Smooth muscle cell (in vitro differentiated cells): Measurements from ENCODE around the gene COL6A3. TPM values are rescaled to one million over a fixed set of nuclear protein-coding genes. Genes with fewer than 3 reads are reported as not detected.

Experiments used
- DNase-seq: peaks from one replicate; lab custom pipeline; 2025; ENCODE audit not compliant: unreplicated experiment; lab: John Stamatoyannopoulos, UW
- H2AFZ ChIP-seq: fragments of 200-600 bp; sonication (generic); 2 replicates; pipeline ENCODE4 v1.6.0; 2016; ENCODE audit warnings: antibody characterized with exemption, low read depth, mild to moderate bottlenecking
- H3F3A ChIP-seq: fragments of 200-600 bp; sonication (generic); 2 replicates; pipeline ENCODE4 v1.6.0; 2017; ENCODE audit warnings: antibody characterized with exemption, low read depth
- H3K27ac ChIP-seq: fragments of 200-600 bp; sonication (generic); 2 replicates; pipeline ENCODE4 v1.5.1; 2016; ENCODE audit warnings: low read depth, mild to moderate bottlenecking
- H3K27me3 ChIP-seq: fragments of 200-600 bp; sonication (generic); 2 replicates; pipeline ENCODE4 v1.6.1; 2016; ENCODE audit warnings: low read depth, mild to moderate bottlenecking
- H3K36me3 ChIP-seq: fragments of 200-600 bp; sonication (generic); 2 replicates; pipeline ENCODE4 v1.5.1; 2016; ENCODE audit warnings: low read depth
- H3K4me1 ChIP-seq: fragments of 200-600 bp; sonication (generic); 2 replicates; pipeline ENCODE4 v1.5.1; 2016; ENCODE audit warnings: low read depth
- H3K4me2 ChIP-seq: fragments of 200-600 bp; sonication (generic); 2 replicates; pipeline ENCODE4 v1.6.0; 2016; ENCODE audit warnings: mild to moderate bottlenecking
- H3K4me3 ChIP-seq: fragments of 200-600 bp; sonication (generic); 2 replicates; pipeline ENCODE4 v1.5.1; 2016; ENCODE audit warnings: mild to moderate bottlenecking
- H3K79me2 ChIP-seq: fragments of 200-600 bp; sonication (generic); 2 replicates; pipeline ENCODE4 v1.6.0; 2016; ENCODE audit warnings: low read depth, mild to moderate bottlenecking
- H3K9ac ChIP-seq: fragments of 200-600 bp; sonication (generic); 2 replicates; pipeline ENCODE4 v1.6.0; 2016; ENCODE audit warnings: low read depth
- H3K9me3 ChIP-seq: fragments of 200-600 bp; sonication (generic); replicated peaks from 2 replicates; pipeline ENCODE4 v1.5.1; 2016; ENCODE audit warnings: low read depth
- H4K20me1 ChIP-seq: fragments of 200-600 bp; sonication (generic); 2 replicates; pipeline ENCODE4 v1.6.0; 2016; ENCODE audit warnings: low read depth
- CTCF ChIP-seq: fragments of 200-600 bp; sonication (generic); IDR thresholded peaks from 2 replicates; pipeline ENCODE4 v1.5.1; 2017; ENCODE audit warnings: borderline replicate concordance, mild to moderate bottlenecking, antibody characterized with exemption; ENCODE audit not compliant: insufficient read depth, poor library complexity, severe bottlenecking
- WGBS: methylation state at CpG from one replicate; pipeline ENCODE4 v1.1.7; 2016; ENCODE audit warnings: low lambda C conversion rate; 5-methylcytosine and 5-hydroxymethylcytosine counted together
- polyA plus RNA-seq: library from polyadenylated mRNA; unstranded; fragments of >200 nt; fragmentation: Nextera tagmentation; extraction: Ambion mirVana; gene quantifications from 2 replicates; pipeline ENCODE4 v1.2.1, GENCODE V29; 2016
- total RNA-seq: library from RNA; depleted of rRNA; stranded (reverse); fragments of >200 nt; gene quantifications from 2 replicates; pipeline ENCODE4 v1.2.3, GENCODE V29; 2014

The COL6A3 gene
- total and polyA plus RNA-seq, 2 experiments from 2014 or later: 888 to 1,708 TPM

GRCh38 chr2:237380768-237381167, 33.2 kb downstream of the COL6A3 start:
- WGBS: 94% methylated on average over 6 of the region's 6 CpGs
- peak overlapping the region; percentile 86 for H3K27ac ChIP-seq

GRCh38 chr2:237379636-237380035, 34.3 kb downstream of the COL6A3 start:
- Histone ChIP-seq H3F3A (peaks cover 83% of the 10 kb centered on the region), H3K9me3 (no peaks in the 10 kb centered on the region), H3K4me2 (no peak overlapping the region), H3K36me3 (peaks cover 29% of the 10 kb centered on the region), H3K79me2 (peaks cover 97% of the 10 kb centered on the region), H3K27me3 (no peaks in the 10 kb centered on the region), H3K4me3 (no peak overlapping the region), H3K27ac (peak overlapping the region; percentile 86), H4K20me1 (peaks cover 100% of the 10 kb centered on the region), H3K9ac (peak overlapping the region; percentile 11), H3K4me1 (no peaks in the 10 kb centered on the region), H2AFZ (no peak overlapping the region)
- no peak for TF ChIP-seq CTCF
- WGBS: 72% methylated on average over 3 of the region's 3 CpGs
- no peak for DNase-seq

More at GRCh38 chr2:237380768-237381167, 33.2 kb downstream of the COL6A3 start:
- Histone ChIP-seq H3K36me3 (peaks cover 32% of the 10 kb centered on the region), H3K9me3 (no peaks in the 10 kb centered on the region), H3K79me2 (peaks cover 97% of the 10 kb centered on the region), H4K20me1 (peaks cover 100% of the 10 kb centered on the region), H3K27me3 (no peaks in the 10 kb centered on the region), H3K4me1 (no peaks in the 10 kb centered on the region), H3K4me3 (no peak overlapping the region), H3K4me2 (no peak overlapping the region), H3F3A (peaks cover 86% of the 10 kb centered on the region), H3K9ac (no peak overlapping the region), H2AFZ (no peak overlapping the region)
- DNase-seq: no peak
- no peak for TF ChIP-seq CTCF

GRCh38 chr2:237378650-237379049, 35.3 kb downstream of the COL6A3 start:
- peaks cover 29% of the 10 kb centered on the region for H3K36me3 ChIP-seq
- TF ChIP-seq CTCF: no peak
- H2AFZ ChIP-seq: no peak overlapping the region
- 96% methylated on average over 11 of the region's 11 CpGs for WGBS
- no peaks in the 10 kb centered on the region for H3K27me3 ChIP-seq
- H4K20me1 ChIP-seq: peaks cover 100% of the 10 kb centered on the region
- H3K9me3 ChIP-seq: no peaks in the 10 kb centered on the region
- peaks cover 97% of the 10 kb centered on the region for H3K79me2 ChIP-seq
- peaks cover 89% of the 10 kb centered on the region for H3F3A ChIP-seq
- no peak overlapping the region for H3K4me2 ChIP-seq
- no peak for DNase-seq
- no peaks in the 10 kb centered on the region for H3K4me1 ChIP-seq
- H3K27ac ChIP-seq: peak overlapping the region; percentile 86
- H3K9ac ChIP-seq: no peak overlapping the region
- H3K4me3 ChIP-seq: no peak overlapping the region

- Histone ChIP-seq H3K79me2 (peaks cover 98% of the 10 kb centered on the region), H3K9me3 (no peaks in the 10 kb centered on the region), H3K27me3 (no peaks in the 10 kb centered on the region), H3K9ac (no peak overlapping the region), H3K4me3 (no peak overlapping the region), H3K4me2 (no peak overlapping the region), H2AFZ (no peak overlapping the region), H3K27ac (peak overlapping the region; percentile 86), H3K36me3 (peaks cover 20% of the 10 kb centered on the region), H3K4me1 (no peaks in the 10 kb centered on the region), H4K20me1 (peaks cover 100% of the 10 kb centered on the region), H3F3A (peaks cover 84% of the 10 kb centered on the region)
- DNase-seq: no peak
- 97% methylated on average over 35 of the region's 35 CpGs for WGBS
- no peak for TF ChIP-seq CTCF
These were observed 39.5 kb downstream of the COL6A3 start for GRCh38 chr2:237374284-237375060.
